ENCODE measurements around the gene HERPUD1. TPM values are rescaled to one million over a fixed set of nuclear protein-coding genes. Genes with fewer than 3 reads are reported as not detected.

The HERPUD1 gene
- total RNA-seq, 1 donor from 2014 or later = 81.6 TPM

DNA sequence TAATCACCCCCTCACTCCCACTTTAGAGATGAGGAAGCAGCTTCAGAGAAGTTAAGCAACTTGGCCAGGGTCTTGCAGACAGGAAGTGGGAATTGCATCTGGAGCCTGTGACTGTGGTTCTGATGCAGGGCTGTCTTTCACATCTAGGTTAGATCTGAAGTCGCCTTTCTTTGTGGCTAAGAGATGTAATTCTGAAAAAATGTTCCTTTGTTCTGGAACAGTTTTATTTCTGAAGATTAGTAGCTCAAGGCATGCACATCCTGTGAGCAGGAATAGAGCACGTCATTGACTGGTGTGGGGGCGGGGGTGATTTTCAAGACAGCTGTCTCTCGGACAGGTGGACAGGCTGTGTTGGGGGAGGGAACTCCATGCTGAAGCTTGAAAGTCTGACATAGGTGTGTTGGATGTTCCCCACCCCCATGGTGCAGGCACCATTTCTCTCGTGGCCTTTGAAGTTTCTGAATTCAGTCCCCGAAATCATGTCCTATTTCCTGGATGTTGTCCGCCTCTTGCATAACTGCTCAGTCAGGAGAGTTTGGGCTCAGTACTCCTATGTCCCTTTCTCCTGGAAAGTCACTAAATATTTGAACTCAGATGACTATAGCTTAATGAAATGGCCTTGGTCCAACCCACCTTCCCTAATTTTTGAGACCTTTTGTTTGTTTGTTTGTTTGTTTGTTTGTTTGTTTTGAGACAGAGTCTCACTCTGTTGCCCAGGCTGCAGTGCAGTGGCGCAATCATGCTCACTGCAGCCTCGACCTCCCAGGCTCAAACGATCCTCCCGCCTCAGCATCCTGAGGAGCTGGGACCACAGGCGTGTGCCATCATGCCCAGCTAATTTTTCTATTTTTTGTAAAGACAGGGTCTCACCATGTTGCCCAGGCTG is 21.0 kb upstream of the HERPUD1 start:
- peak; percentile 59 for DNase-seq (ENCODE audit: low spot score)

DNA sequence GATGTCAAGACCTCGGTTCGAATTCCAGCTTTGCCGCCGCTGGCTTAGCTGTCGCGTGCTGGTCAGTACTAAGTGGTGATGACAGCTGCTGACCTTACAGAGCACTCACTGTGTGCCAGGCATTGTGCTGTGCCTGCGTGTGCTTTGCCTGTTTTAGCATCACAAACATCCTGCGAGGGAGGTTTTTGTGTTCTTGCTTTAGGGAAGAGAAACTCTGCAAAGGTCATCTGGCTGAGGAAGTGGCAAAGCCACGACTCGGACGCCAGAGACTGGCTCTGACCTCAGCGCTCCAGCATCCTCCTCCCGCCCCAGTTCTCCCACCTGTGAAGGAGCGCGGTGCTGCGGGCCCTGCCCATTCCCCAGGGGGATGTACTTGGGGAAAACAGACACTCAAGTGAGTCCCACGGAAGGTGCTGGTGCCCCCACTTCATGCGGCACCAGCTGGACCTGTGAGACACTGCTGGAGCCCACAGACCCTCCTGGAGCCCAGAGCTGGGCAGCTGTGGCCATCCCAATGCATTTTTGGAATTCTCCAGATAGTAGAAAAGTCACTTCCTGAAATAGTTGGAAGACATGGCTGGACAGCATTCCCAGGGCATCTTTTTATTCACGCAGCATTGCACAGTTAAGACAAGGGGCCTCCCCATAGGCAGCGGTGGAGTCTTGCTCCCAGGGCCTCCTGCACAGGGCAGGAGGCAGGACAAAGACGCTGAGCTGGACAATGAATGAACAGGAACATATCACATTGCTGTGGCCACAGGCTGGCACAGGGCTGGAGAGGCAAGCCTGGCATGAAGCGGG is 20.0 kb upstream of the HERPUD1 start:
- peak; percentile 66 for DNase-seq (ENCODE audit: low spot score)

DNA sequence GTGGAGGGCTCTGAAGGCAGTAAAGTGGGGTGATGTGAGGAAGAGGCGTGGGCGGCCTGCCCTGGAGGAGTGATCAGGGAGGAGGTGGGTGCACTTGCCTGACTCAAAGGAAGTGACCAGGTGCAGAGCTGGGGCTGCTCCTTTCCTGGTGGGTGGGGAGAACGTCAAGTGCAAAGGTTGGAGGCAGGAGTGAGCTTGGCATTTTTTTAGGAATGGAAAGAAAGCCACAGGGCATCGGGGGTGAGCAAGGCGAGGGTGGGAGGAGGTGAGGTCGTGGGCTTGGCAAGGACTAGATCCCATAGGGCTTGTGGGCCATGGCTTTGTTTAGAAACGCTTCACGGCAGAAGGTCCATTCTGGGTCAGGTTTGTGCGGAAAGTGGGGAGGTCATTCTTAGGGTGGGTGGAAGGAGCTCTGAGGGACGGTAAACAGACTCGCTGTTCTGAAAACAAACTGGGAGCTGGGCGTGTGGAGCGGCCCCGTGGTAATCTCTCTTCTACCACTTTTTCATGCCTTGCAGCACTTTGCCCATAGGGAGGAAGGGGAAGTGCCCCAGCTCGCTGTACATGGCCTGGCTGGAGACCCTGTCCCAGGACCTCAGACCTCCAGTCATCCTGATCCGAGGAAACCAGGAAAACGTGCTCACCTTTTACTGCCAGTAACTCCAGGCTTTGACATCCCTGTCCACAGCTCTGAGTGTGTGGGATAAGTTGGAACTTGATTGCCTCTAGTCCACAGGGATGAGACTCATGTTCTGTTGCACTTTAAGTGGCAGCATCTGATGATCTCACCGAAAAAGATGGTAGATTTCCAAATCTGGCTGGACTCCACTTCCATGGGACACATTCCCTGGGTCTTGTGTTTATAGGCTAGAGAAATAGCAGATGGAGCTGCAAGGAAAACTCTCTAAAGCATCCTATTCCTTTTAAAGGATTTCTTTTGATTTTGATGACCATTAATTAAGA is 18.9 kb upstream of the HERPUD1 start:
- peak; percentile 72 for DNase-seq (ENCODE audit: low spot score)

DNA sequence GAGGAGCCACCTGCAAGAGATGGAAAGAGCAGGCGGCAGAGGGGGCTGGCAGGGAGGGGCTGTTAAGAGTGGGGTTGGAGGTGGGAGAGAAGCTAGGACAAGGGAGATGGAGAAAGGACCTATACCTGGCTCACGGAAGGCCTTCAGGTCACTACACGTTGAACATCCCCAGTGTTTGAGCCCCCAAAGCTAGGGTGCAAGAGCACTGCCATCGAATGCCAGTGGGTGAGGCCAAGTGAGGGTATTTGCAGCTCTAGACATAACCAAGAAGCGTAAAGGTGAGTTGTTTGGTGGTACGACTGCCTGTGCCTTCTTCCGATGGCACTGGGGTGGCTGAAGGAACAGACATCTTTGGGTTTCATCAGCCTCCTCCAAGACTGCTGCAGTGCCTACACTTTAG is 17.0 kb upstream of the HERPUD1 start:
- no peak for DNase-seq (ENCODE audit: low spot score)

DNA sequence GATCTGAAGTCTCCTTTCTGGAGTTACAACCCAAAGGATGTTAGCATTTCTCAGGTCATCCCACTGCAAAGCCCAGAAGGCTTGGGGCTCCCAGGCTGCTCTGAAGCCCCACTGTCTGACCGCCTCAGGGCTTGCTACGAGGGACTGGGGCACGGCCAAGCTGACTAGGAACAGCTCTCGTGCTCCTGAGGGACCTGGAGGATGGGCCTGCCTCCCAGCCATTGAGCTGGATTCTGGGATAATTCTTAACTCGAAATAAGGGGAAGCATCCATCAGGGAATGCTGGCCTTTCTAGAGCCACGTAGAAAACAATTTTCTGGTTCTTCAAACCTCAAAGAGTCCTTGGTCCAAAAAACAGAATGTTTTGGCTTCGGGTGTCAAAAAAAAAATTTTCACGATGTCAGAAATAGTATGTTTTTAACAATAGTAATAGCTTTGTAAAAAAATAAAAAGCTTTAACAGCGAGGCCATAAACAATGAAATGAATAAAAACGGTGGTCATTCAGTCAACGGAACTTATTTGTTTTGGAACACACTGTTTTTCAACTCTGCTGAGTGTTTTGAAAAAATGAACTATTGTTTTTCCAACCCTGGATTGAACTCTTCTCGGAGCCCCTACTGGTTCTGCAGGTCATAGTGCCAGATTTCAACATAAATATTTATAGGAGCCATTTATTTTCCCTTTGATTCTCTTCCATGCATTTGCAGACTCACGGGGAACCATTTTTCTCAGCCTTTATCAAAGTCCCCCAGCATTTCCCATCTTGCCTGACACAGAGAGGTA is 16.4 kb upstream of the HERPUD1 start:
- peak; percentile 12 for DNase-seq (ENCODE audit: low spot score)

DNA sequence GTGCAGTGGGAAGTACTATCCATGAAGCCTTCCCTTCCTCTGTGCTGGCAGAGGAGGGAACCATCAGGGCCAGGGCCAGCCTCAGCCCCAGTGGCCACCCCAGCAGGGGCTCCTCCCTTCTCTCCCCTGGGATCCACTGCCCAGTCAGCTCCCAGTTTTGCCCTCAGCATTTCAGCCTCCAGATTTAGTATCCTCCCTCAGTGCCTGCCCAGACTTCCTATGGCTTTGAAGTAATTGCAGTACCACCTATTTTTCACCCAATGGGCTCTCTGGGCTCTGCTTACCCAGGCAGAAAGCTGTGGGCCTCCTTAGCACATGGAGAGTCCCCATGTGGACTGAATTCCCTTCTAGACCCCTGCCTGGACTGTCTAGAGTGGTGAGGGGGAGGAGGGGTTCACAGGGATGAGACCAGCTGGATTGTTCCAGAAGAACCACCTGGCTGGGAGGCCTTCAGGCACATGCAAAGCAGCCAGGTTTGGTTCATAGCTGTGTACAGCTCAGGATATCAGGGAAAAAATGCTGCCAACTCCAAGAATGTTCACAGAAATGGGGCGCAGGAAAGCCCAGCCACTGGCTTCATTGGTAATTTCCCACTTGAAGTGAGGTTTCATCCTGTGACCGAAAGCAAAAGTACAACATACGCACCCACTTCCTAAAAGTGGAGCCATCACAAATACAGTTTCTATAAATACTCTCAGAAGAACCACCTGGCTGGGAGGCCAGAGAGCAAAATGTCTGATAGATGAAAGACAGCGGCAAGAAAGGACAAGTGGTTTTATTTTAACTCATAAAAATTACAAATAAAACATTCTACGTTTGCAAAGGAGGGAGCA is 15.2 kb upstream of the HERPUD1 start:
- no peak for DNase-seq (ENCODE audit: low spot score)

DNA sequence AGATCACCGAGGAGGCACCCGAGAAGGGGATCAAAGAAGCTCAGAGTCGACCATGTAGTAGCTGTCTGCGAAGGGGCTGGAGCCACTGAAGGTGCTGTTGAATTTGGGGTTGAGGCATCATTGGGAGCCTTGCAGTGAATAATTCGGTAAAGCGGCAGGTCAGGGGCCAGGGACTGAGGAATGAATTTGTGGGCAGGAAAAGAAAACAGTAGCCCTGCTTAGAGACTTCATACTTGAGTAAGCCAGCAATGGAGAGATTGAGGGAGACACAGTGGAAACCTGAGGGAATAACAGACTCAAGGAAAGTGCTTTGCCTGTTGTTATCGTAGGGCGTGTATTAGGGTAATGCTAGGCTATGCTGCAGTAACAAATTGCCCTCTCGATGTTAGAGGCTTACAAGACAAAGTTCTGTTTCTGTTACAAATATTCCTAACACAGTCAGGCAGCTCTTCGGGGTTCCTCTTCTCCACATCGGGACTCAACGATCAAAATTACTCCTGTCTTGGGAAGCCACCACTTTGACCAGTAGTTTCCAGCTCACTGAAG is 13.4 kb upstream of the HERPUD1 start:
- no peak for DNase-seq (ENCODE audit: low spot score)

DNA sequence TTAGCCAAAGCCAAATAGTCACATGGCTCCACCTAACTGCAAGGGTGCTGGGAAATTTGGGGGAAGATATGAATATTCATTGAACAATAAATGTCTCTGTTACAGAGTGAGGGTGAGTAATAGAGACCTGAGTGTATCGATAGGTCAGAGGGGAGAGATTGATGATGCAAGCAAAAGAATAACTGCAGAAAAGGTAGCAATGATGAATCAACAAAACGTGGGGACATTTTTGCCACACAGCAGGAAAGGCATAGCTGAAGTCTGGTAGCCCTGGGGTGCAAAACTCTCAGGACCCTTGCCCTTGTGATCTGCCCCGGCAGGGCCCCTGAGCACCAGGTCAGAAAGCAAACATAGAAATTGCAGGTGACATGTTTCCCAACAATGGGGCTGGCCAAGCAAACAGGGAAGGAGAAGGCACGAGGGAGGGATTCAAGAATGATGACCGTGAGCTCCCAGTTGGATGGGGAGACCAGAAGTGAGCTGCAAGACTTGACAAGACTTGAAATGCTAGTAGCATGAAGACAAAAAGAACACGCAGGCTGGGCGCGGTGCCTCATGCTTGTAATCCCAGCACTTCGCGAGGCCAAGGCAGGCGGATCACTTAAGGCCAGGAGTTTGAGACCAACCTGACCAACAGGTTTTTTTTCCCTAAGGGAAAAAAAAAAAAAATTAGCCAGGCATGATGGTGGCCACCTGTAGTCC is 12.7 kb upstream of the HERPUD1 start:
- DNase-seq (ENCODE audit: low spot score) = no peak

DNA sequence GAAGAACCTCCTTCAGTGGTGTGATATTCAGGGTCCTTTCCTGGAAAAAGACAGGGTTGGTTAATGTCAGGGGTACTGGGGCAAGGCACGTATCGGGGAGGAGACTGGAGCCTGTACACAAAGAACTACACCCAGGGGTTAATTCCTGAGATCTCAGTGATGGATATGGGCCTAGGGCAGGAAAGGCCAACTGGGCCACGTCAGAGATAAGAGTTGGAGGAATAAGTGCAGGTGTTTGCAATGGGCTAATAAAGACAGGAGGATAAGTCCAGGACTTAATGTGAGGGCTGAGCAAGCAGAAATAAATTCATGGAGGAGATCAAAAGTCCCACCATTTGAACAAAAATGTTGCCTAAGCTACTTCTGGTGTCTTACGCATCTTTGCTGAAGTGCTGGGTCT is 10.4 kb upstream of the HERPUD1 start:
- no peak for DNase-seq (ENCODE audit: low spot score)

DNA sequence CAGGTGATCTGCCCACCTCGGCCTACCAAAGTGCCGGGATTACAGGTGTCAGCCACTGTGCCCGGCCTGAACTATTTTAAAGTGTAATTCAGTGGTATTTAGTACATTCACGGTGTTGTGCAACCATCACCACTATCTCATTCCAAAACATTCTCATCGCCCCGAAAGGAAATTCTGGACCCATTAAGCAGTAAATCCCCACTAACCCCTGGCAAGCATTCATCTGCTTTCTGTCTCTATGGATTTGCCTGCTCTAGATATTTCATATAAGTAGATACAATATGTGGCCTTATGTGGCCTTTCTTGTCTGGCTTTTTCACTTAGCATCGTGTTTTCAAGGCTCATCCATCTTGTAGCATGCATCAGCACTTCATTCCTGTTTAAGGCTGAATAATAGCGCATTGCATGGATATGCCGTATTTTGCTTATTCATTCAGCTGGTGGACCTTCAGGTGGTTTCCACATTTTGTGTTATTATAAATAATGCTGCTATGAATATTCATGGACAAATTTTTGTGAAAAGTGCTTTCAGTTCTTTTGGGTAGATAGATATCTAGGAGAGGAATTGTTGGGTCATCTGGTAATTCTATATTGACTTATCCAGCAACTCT is 8.4 kb upstream of the HERPUD1 start:
- DNase-seq (ENCODE audit: low spot score) = peak; percentile 83

DNA sequence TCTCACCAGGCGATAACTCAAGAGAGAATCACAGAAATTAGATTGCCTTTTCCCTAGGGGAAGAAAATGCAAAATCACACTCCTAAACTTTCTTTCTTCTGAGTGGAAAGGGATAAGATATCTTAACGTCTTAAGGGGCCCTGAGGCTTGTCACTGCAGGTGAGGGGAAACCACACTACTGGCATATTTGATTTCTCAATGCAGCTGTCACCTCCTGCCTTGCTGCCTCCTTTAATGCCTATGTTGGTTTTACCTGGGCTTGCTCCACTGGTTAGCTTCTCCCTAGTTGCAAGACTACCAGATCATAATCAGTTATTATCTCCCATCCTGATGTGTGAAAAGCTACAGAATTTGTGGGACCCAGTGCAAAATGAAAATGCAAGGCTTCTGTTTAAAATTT is 4.5 kb upstream of the HERPUD1 start:
- DNase-seq (ENCODE audit: low spot score) = no peak

DNA sequence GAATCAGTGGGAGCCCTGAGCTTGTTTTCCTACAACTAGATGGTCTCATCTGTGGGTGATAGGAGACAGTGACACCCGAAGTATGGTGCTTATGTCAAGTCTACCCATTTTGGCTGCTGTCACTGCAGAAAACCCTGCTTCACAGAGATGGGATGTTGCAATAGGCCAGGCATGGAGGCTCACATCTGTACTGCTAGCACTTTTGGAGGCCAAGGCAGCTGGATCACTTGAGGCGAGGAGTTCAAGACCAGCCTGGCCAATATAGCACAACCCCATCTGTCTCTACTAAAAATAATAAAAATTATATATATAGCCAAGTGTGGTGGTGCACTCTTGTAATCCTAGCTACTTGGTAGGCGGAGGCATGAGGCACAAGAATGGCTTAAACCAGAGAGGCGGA is 2.3 kb upstream of the HERPUD1 start:
- DNase-seq (ENCODE audit: low spot score) = no peak

DNA sequence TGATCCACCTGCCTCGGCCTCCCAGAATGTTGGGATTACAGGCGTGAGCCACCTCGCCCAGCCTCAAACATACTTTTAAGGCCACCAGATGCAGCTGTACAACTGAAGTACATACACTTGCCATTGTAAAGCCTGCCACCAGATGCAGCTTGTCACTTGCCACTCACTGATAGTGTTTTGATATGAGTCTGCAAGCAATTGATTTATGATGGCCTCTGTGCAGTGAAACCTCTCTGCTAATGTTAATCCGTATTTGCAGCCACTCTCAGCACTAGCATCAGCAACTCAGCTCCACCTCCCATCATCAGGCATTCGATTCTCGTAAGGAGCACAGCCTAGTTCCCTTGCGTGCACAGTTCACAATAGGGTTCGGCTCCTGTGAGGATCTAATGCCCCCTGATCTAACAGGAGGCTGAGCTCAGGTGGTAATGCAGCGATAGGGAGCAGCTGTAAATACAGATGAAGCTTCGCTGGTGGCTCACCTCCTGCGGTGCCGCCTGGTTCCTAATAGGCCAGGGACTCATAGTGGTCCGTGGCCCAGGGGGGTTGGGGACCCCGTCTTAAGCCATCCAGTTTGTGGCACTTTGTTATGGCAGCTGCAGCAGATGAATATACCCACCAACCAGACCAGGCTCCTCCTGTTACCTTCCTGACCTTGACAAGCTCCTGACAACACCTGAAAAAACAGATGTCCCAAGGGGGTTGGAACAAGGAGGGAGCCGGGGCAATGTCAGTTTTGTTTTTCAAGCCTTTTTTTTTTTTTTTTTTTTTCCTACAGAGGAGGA is 1.3 kb upstream of the HERPUD1 start:
- no peak for DNase-seq (ENCODE audit: low spot score)

DNA sequence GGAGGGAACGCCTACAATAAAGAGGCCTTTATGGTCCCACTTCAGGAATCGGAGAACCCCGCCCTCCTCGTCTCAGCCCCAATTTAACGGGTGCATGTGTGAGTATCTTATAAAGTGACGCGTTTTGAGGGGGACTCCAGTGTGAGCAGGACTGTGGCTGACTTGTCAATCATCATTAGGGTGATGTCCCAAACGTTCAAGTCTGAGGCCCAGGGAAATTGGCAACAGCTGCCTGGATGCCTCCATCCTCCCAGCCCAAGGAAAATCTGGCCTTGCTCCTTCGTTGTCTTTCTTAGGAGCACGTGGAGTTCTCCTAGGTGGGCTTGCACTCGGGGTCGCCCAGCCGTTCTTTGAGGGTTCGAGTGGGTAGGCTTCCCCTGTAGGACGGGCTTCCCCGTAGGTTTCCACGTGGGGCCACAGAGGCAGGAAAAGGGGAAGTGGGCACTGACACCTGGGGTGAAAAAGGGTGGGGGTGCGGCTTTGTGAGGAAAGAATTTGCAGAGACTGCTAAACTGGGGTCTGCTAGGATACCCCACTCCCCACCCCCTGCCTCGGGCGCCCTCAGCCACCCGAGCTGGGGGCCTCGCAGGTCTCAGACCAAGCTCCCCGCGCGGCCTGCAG is 561 bp upstream of the HERPUD1 start:
- DNase-seq (ENCODE audit: low spot score) = no peak

DNA sequence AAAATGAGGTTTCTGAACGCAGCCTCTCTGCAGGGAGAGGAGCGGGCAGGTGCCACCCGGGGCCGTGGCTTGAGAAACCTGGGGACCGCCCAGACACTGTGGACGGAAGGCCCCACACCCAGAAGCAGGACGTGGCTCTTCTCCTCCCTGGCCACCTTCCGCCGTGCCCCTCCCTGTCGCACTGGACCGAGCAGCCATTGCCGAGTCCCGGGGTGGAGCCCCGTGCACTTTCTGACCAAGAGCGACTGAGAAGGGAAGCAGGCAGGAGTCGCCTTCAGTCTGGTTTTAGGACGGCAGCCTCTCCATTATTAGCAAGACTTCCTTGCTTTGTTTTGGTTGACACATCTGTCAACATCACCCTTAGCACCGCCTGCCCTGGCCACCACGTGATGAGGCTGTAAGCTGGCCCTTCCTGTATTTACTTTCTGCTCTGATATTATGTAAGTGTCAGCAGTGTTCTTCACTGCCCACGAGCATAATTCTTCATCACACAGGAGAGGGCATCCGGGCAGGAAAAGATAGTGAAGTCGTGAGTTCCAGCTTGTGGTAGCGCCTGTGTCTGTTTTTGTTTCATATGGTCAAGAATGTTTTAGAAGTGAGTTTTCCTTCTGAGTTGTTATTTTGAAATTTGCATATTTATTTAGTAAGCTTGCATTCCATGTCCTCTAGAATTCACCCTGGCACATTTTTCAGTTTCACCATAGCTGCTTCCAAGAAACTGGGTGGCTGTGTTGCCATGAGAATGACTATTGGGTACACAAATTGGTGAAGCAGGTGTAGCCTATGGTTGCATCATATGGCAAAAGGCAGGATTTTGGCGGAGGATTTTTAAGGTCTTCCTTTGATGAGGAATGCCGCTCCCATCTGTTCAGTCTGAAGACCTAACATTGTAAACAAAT is 1.0 kb downstream of the HERPUD1 start:
- peak; percentile 81 for DNase-seq (ENCODE audit: low spot score)
